Progenitor cell of endocrine pancreas (in vitro differentiated cells): ENCODE measurements around the gene SHISA5. TPM values are rescaled to one million over a fixed set of nuclear protein-coding genes. Genes with fewer than 3 reads are reported as not detected.

Experiments used
- DNase-seq: peaks from one replicate; pipeline ENCODE4 v3.0.0; 2021; ENCODE audit warnings: low spot score; ENCODE audit not compliant: unreplicated experiment
- H3K27ac Mint-ChIP-seq: 2 replicates; pipeline ENCODE4 v1.8.0; 2021; ENCODE audit warnings: mild to moderate bottlenecking, moderate library complexity, mixed read lengths
- H3K27me3 Mint-ChIP-seq: 2 replicates; pipeline ENCODE4 v1.8.0; 2021; ENCODE audit warnings: mixed read lengths
- H3K36me3 Mint-ChIP-seq: 2 replicates; pipeline ENCODE4 v1.8.0; 2022; ENCODE audit warnings: mixed read lengths; ENCODE audit not compliant: insufficient read depth
- H3K4me1 Mint-ChIP-seq: 2 replicates; pipeline ENCODE4 v1.8.0; 2021; ENCODE audit warnings: low read depth, mixed read lengths
- H3K4me3 Mint-ChIP-seq: 2 replicates; pipeline ENCODE4 v1.8.0; 2021; ENCODE audit warnings: low read depth, mild to moderate bottlenecking, moderate library complexity, mixed read lengths
- H3K9me3 Mint-ChIP-seq: 2 replicates; pipeline ENCODE4 v1.8.0; 2021; ENCODE audit warnings: low read depth, mixed read lengths
- total RNA-seq: library from RNA; stranded (reverse); gene quantifications from 2 replicates; pipeline ENCODE4 v1.2.1, GENCODE V29; 2021
- TF ChIP-seq, protein P1 (sequence below): fragments of 200-600 bp; sonication (generic); IDR thresholded peaks from one replicate; pipeline ENCODE4 v1.5.0; 2021; ENCODE audit warnings: antibody characterized with exemption, mild to moderate bottlenecking; ENCODE audit not compliant: unreplicated experiment

Gene SHISA5
- total RNA-seq, 1 donor from 2014 or later: 162 TPM

DNA sequence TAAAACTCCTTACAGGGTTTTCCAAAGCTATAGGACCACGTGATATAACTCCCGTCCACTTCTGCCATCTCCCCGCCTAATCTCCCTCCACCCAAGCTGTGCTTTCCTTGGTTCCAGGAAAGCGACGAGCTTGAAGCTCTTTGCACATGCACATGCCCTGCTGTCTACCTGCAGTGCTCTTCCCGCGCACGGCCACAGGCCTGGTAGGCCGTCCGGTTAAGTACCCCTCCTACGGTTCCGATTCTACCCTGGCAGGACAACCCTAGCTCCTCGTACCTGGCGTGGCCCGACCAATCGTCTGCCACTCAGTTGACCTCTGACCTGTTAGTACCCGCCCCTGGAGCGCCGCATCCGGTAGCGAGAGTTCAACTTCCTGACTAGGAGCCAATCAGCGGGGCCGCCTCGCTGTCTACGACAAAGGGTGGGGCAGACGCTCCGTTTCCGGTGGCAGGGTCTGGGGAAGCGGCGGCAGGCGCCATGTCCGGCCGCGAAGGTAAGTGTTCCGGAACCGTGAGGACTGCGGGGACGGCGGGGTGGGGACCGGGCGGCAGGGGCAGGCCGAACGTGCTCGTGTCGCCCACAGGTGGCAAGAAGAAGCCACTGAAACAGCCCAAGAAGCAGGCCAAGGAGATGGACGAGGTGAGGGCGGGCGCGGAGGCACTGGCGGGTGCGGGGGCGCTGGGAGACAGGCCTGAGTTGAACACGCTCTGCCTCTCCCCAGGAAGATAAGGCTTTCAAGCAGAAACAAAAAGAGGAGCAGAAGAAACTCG, 64.0 kb downstream of the SHISA5 start, which contains the start of the genes CCDC51 and TMA7:
Gene CCDC51 (minus strand): TSS at position 300 of the 770 bp plus-strand sequence. CDS start 4,991 bp downstream, outside the sequence.
Gene TMA7 (plus strand): TSS at position 438 of the 770 bp plus-strand sequence. CDS start 40 bp downstream, at position 478.
- TF ChIP-seq, protein P1, sequence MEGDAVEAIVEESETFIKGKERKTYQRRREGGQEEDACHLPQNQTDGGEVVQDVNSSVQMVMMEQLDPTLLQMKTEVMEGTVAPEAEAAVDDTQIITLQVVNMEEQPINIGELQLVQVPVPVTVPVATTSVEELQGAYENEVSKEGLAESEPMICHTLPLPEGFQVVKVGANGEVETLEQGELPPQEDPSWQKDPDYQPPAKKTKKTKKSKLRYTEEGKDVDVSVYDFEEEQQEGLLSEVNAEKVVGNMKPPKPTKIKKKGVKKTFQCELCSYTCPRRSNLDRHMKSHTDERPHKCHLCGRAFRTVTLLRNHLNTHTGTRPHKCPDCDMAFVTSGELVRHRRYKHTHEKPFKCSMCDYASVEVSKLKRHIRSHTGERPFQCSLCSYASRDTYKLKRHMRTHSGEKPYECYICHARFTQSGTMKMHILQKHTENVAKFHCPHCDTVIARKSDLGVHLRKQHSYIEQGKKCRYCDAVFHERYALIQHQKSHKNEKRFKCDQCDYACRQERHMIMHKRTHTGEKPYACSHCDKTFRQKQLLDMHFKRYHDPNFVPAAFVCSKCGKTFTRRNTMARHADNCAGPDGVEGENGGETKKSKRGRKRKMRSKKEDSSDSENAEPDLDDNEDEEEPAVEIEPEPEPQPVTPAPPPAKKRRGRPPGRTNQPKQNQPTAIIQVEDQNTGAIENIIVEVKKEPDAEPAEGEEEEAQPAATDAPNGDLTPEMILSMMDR: no peak
- H3K36me3 Mint-ChIP-seq: peaks cover 1% of the 10 kb centered on the region
- peak within 1 kb of the TSS; percentile 93 for H3K4me3 Mint-ChIP-seq
- H3K9me3 Mint-ChIP-seq: no peaks in the 10 kb centered on the region
- no peaks in the 10 kb centered on the region for H3K27me3 Mint-ChIP-seq
- peaks cover 12% of the 10 kb centered on the region for H3K4me1 Mint-ChIP-seq
- H3K27ac Mint-ChIP-seq: peak within 1 kb of the TSS; percentile 95
- peak; percentile 94 for DNase-seq

DNA sequence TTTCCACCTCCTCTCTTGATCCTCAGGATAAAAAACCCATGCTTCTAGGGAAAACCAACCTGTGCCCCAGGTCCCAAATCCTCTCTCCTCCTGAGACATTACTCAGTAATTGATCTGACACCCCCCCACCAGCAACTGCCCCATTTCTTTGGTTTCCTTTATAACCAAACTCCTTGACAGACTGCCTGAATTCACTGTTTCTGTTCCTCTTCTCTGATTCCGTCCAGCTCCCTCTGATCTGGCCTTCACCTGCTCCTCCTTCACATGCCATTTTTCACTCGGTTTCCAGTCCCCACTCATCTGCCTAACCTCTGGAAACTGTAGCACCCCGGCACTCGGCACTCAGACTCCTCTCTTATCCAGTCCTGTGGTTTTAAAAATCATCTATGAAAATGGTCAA, 66.2 kb downstream of the SHISA5 start:
- TF ChIP-seq, protein P1: no peak
- Mint-ChIP-seq H3K27me3 (no peaks in the 10 kb centered on the region), H3K4me3 (no peak overlapping the region), H3K36me3 (no peaks in the 10 kb centered on the region), H3K9me3 (no peaks in the 10 kb centered on the region), H3K27ac (no peak overlapping the region), H3K4me1 (peaks cover 12% of the 10 kb centered on the region)
- DNase-seq: no peak

- Mint-ChIP-seq H3K9me3 (no peaks in the 10 kb centered on the region), H3K4me3 (no peak overlapping the region), H3K36me3 (peaks cover under 1% of the 10 kb centered on the region), H3K27ac (no peak overlapping the region), H3K27me3 (no peaks in the 10 kb centered on the region), H3K4me1 (peaks cover 18% of the 10 kb centered on the region)
- TF ChIP-seq, protein P1: no peak
- DNase-seq: no peak
These were observed 67.1 kb downstream of the SHISA5 start for GRCh38 chr3:48436855-48437254.

DNA sequence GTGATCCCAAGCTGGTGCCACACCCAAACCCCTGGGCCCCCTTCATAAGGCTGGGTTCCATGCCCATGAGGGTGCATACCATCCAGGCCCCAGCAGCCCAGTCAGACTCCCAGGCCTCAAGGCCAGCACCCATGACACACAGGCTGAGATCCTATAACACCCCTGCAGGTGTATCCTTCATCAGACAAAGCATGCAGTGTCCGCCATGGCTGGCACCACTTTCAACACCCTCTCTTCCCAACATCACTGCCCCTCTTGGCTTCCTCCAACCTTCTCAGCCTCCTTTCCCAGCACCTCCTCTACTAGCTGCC, 67.5 kb downstream of the SHISA5 start:
- H3K36me3 Mint-ChIP-seq: peaks cover 3% of the 10 kb centered on the region
- no peak for DNase-seq
- H3K4me1 Mint-ChIP-seq: peaks cover 19% of the 10 kb centered on the region
- no peak overlapping the region for H3K4me3 Mint-ChIP-seq
- H3K27me3 Mint-ChIP-seq: no peaks in the 10 kb centered on the region
- no peaks in the 10 kb centered on the region for H3K9me3 Mint-ChIP-seq
- TF ChIP-seq, protein P1: no peak
- no peak overlapping the region for H3K27ac Mint-ChIP-seq

GRCh38 chr3:48435774-48436476, 68.0 kb downstream of the SHISA5 start:
- Mint-ChIP-seq H3K4me3 (no peak overlapping the region), H3K4me1 (peaks cover 23% of the 10 kb centered on the region), H3K27me3 (no peaks in the 10 kb centered on the region), H3K9me3 (no peaks in the 10 kb centered on the region), H3K36me3 (peaks cover 3% of the 10 kb centered on the region), H3K27ac (no peak overlapping the region)
- TF ChIP-seq, protein P1: peak; percentile 100
- peak; percentile 83 for DNase-seq
